Body of pancreas (tissue), 4 donors: ENCODE results near the gene DLG2.

ENCODE experiments used
- CTCF ChIP-seq, 7 experiments: fragments of 450-650 bp in 4 of 7; fragments of 200-600 bp in 3 of 7; sonication (generic) in 3 of 7; IDR thresholded peaks; one replicate each; pipeline ENCODE4 v1.5.1; 2016 to 2019; ENCODE audit warnings: antibody characterized with exemption in 7 of 7
- POLR2A ChIP-seq, 3 donors: fragments of 450-650 bp; IDR thresholded peaks; one replicate each; pipeline ENCODE4 v1.6.1; 2016; ENCODE audit warnings: antibody characterized with exemption in 3 of 3, mild to moderate bottlenecking in 2 of 3

- TF ChIP-seq CTCF (IDR thresholded peaks at IDR 0.05) (no peak), POLR2A (IDR thresholded peaks at IDR 0.05) (no peak)
Observed at GRCh38 chr11:83728281-83728680, 1898.9 kb downstream of the DLG2 start.
